Caco-2 (cell line): ENCODE results near the gene LMX1A. TPM values are rescaled to one million over a fixed set of nuclear protein-coding genes. Genes with fewer than 3 reads are reported as not detected.

Experiments
- BruUV-seq: library from RNA; stranded (reverse); fragments of 400-500 nt; replicated peaks from 2 replicates; lab custom pipeline; 2021; lab: Mats Ljungman, UMichigan
- CTCF ChIA-PET: fragments of 300-600 bp; sonication (Branson Sonifier 250); formaldehyde crosslinking; loops from one replicate; lab custom pipeline; 2022; ENCODE audit warnings: antibody characterized with exemption; lab: Charles Lee
- POLR2A ChIA-PET: fragments of 300-600 bp; sonication (Branson Sonifier 250); formaldehyde crosslinking; loops from one replicate; lab custom pipeline; 2022; ENCODE audit warnings: antibody characterized with exemption; lab: Charles Lee
- DNase-seq, 2 experiments: peaks; one replicate each; pipeline versions ENCODE4 v3.0.0 to v3.0.0-alpha.2; 2020 to 2022
- H3K27me3 ChIP-seq: replicated peaks from 2 replicates; pipeline ENCODE4 v1.6.0; 2011; ENCODE audit warnings: low read length; ENCODE audit not compliant: control insufficient read depth, insufficient read depth
- H3K36me3 ChIP-seq: 2 replicates; pipeline ENCODE4 v1.5.1; 2011; ENCODE audit warnings: low read length; ENCODE audit not compliant: control insufficient read depth, insufficient read depth
- H3K4me1 ChIP-seq: fragments of 250-450 bp; sonication (Bioruptor Pico); 2 replicates; pipeline ENCODE4 v1.5.1; 2020; ENCODE audit warnings: mild to moderate bottlenecking
- H3K4me3 ChIP-seq: 2 replicates; pipeline ENCODE4 v1.5.1; 2011; ENCODE audit warnings: low read depth, mild to moderate bottlenecking, control low read depth, low read length
- H3K9me3 ChIP-seq: fragments of 250-450 bp; sonication (Bioruptor Pico); 2 replicates; pipeline ENCODE4 v1.5.1; 2020; ENCODE audit warnings: mild to moderate bottlenecking, moderate library complexity
- H3K27ac Mint-ChIP-seq: one replicate; pipeline ENCODE4 v1.8.0; 2022; ENCODE audit warnings: mixed read lengths; ENCODE audit not compliant: unreplicated experiment
- H3K27me3 Mint-ChIP-seq: one replicate; pipeline ENCODE4 v1.8.0; 2022; ENCODE audit warnings: mixed read lengths; ENCODE audit not compliant: insufficient read depth, unreplicated experiment
- H3K36me3 Mint-ChIP-seq: one replicate; pipeline ENCODE4 v1.8.0; 2022; ENCODE audit warnings: mild to moderate bottlenecking, mixed read lengths; ENCODE audit not compliant: insufficient read depth, unreplicated experiment
- H3K4me1 Mint-ChIP-seq: one replicate; pipeline ENCODE4 v1.8.0; 2022; ENCODE audit warnings: low read depth, mixed read lengths; ENCODE audit not compliant: unreplicated experiment
- H3K4me3 Mint-ChIP-seq: one replicate; pipeline ENCODE4 v1.8.0; 2022; ENCODE audit warnings: mild to moderate bottlenecking, moderate library complexity, mixed read lengths; ENCODE audit not compliant: unreplicated experiment
- H3K9me3 Mint-ChIP-seq: one replicate; pipeline ENCODE4 v1.8.0; 2022; ENCODE audit warnings: mixed read lengths; ENCODE audit not compliant: unreplicated experiment
- CTCF ChIP-seq, 2 experiments: fragments of 200-600 bp in 1 of 2; IDR thresholded peaks; 1 replicate in 1 of 2; 2 replicates in 1 of 2; pipeline versions ENCODE4 v1.5.1 to v1.8.0; 2011 to 2022; ENCODE audit warnings: antibody characterized with exemption in 1 of 2, control low read depth in 1 of 2, inconsistent platforms in 1 of 2, low read depth in 1 of 2, low read length in 1 of 2, mild to moderate bottlenecking in 1 of 2, moderate library complexity in 1 of 2; ENCODE audit not compliant: insufficient read depth in 1 of 2, severe bottlenecking in 1 of 2, unreplicated experiment in 1 of 2
- intact Hi-C: fragments of 100-400 bp; cut with micrococcal nuclease; formaldehyde crosslinking; loops from one replicate; pipeline ENCODE4 v1.10.0; 2022; ENCODE audit not compliant: unreplicated experiment
- total RNA-seq: library from RNA; stranded (reverse); gene quantifications from 2 replicates; pipeline ENCODE4 v1.2.3, GENCODE V29; 2022

The LMX1A gene
- total RNA-seq, 1 experiment from 2014 or later, result not detected

DNA sequence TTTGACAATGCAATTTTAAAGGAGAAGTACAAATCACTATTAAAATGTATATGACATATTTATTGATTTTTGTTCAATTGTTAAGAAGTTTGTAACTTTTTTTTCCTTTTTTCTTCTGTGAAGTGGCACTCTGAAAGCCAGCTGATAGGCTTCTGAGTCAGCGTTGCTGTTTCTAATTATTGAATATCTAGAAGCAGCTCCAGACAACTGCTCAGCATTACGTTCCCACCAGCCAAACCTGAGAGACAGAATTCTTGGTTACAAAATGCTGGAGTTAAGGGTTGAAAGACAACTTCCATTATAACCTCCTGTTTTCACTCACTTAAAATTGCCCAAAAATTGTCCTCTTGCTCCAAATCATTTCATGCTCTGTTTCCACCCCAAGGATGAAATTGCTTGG is 31.4 kb upstream of the LMX1A start:
- no peak overlapping the region for H3K27ac Mint-ChIP-seq

DNA sequence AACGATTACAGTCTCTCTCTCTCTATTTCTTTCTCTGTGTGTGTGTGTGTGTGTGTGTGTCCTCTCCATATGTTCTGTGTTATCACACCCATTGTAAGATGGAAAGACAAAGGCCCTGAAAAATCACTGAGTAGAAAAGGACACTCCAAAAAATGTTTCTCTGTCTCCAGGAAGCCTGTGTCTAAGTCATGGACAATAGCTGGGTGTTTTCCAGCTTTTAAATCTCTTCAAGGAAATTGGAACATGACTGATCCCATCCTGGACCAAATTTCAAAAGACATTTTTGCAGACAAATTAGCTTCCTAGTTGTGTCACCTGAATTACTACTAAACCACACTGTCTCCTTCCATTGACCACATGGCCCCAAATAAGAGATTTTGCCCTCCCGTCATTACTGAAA is 31.0 kb upstream of the LMX1A start:
- no TSS peak for BruUV-seq
- CTCF ChIA-PET, result no interaction called here

More for the DNA sequence above, 31.4 kb upstream of the LMX1A start:
- no peak overlapping the region for H3K4me3 ChIP-seq
- no TSS peak for BruUV-seq
- H3K27me3 ChIP-seq, result no peaks in the 10 kb centered on the region
- Mint-ChIP-seq H3K36me3 (no peaks in the 10 kb centered on the region), H3K9me3 (no peaks in the 10 kb centered on the region), H3K27me3 (peaks cover 14% of the 10 kb centered on the region), H3K4me1 (no peaks in the 10 kb centered on the region), H3K4me3 (no peak overlapping the region)
- ChIA-PET POLR2A (no interaction called here), CTCF (no interaction called here)
- DNase-seq, result no peak
- H3K36me3 ChIP-seq, result no peaks in the 10 kb centered on the region
- H3K4me1 ChIP-seq, result no peaks in the 10 kb centered on the region
- intact Hi-C loops, result no loop called here
- no peaks in the 10 kb centered on the region for H3K9me3 ChIP-seq
- no peak for TF ChIP-seq CTCF (IDR thresholded peaks at IDR 0.05; ENCODE audit: insufficient read depth in 1 of 2, low read depth in 1 of 2, low read length in 1 of 2, severe bottlenecking in 1 of 2, unreplicated experiment in 1 of 2)

GRCh38 chr1:165383599-165384405 is 27.3 kb upstream of the LMX1A start:
- Histone ChIP-seq H3K36me3 (no peaks in the 10 kb centered on the region), H3K4me3 (no peak overlapping the region), H3K4me1 (no peaks in the 10 kb centered on the region), H3K27me3 (no peaks in the 10 kb centered on the region), H3K9me3 (no peaks in the 10 kb centered on the region)
- TF ChIP-seq CTCF (IDR thresholded peaks at IDR 0.05; ENCODE audit: insufficient read depth in 1 of 2, low read depth in 1 of 2, low read length in 1 of 2, severe bottlenecking in 1 of 2, unreplicated experiment in 1 of 2), result no peak
- CTCF ChIA-PET, result no interaction called here
- Mint-ChIP-seq H3K4me3 (no peak overlapping the region), H3K9me3 (no peaks in the 10 kb centered on the region), H3K4me1 (no peaks in the 10 kb centered on the region), H3K27me3 (peaks cover 10% of the 10 kb centered on the region), H3K27ac (no peak overlapping the region), H3K36me3 (no peaks in the 10 kb centered on the region)
- no TSS peak for BruUV-seq
- no peak for DNase-seq
- POLR2A ChIA-PET, result no interaction called here
- intact Hi-C loops, result no loop called here

More for the DNA sequence above, 31.0 kb upstream of the LMX1A start:
- Histone ChIP-seq H3K4me3 (no peak overlapping the region), H3K4me1 (no peaks in the 10 kb centered on the region), H3K27me3 (no peaks in the 10 kb centered on the region), H3K9me3 (no peaks in the 10 kb centered on the region), H3K36me3 (no peaks in the 10 kb centered on the region)
- DNase-seq, result no peak
- POLR2A ChIA-PET, result no interaction called here
- no peak for TF ChIP-seq CTCF (IDR thresholded peaks at IDR 0.05; ENCODE audit: insufficient read depth in 1 of 2, low read depth in 1 of 2, low read length in 1 of 2, severe bottlenecking in 1 of 2, unreplicated experiment in 1 of 2)
- Mint-ChIP-seq H3K27me3 (peaks cover 14% of the 10 kb centered on the region), H3K36me3 (no peaks in the 10 kb centered on the region), H3K4me3 (no peak overlapping the region), H3K9me3 (no peaks in the 10 kb centered on the region), H3K27ac (no peak overlapping the region), H3K4me1 (no peaks in the 10 kb centered on the region)
- intact Hi-C loops, result no loop called here
